Measurements from ENCODE around the gene FTHL17.

The FTHL17 gene

GRCh38 chrX:31092970-31093638 lies 21.3 kb upstream of the FTHL17 start:
- H3K27ac ChIP-seq, result no peak overlapping the region
- TF ChIP-seq FOXP2 (optimal IDR thresholded peaks at IDR 0.05; ENCODE audit: control extremely low read depth, extremely low read length, insufficient read depth) (no peak), POLR2AphosphoS5 (IDR thresholded peaks at IDR 0.05; ENCODE audit: borderline replicate concordance, low read depth, low read length) (no peak), EZH2 (IDR thresholded peaks at IDR 0.05) (no peak)
- H3K9me3 ChIP-seq (ENCODE audit: low read depth, low read length), result no peaks in the 10 kb centered on the region
- H3K9ac ChIP-seq (ENCODE audit: insufficient read length), result no peak overlapping the region
- no peaks in the 10 kb centered on the region for H3K36me3 ChIP-seq (ENCODE audit: insufficient read depth, low read length)
- no peak for DNase-seq (ENCODE audit: low read depth, low spot score)
- no peak overlapping the region for H3K4me3 ChIP-seq

- Histone ChIP-seq H3K36me3 (ENCODE audit: insufficient read depth, low read length) (no peaks in the 10 kb centered on the region), H3K27ac (no peak overlapping the region), H3K4me3 (no peak overlapping the region), H3K9me3 (ENCODE audit: low read depth, low read length) (no peaks in the 10 kb centered on the region), H3K9ac (ENCODE audit: insufficient read length) (no peak overlapping the region)
- no peak for DNase-seq (ENCODE audit: low read depth, low spot score)
- TF ChIP-seq POLR2AphosphoS5 (IDR thresholded peaks at IDR 0.05; ENCODE audit: borderline replicate concordance, low read depth, low read length) (no peak), FOXP2 (optimal IDR thresholded peaks at IDR 0.05; ENCODE audit: control extremely low read depth, extremely low read length, insufficient read depth) (no peak), EZH2 (IDR thresholded peaks at IDR 0.05) (no peak)
These were observed 20.6 kb upstream of the FTHL17 start for GRCh38 chrX:31092476-31092875.

- TF ChIP-seq EZH2 (IDR thresholded peaks at IDR 0.05) (no peak), POLR2AphosphoS5 (IDR thresholded peaks at IDR 0.05; ENCODE audit: borderline replicate concordance, low read depth, low read length) (no peak), FOXP2 (optimal IDR thresholded peaks at IDR 0.05; ENCODE audit: control extremely low read depth, extremely low read length, insufficient read depth) (no peak)
- Histone ChIP-seq H3K4me3 (no peak overlapping the region), H3K9ac (ENCODE audit: insufficient read length) (no peak overlapping the region), H3K9me3 (ENCODE audit: low read depth, low read length) (no peaks in the 10 kb centered on the region), H3K27ac (no peak overlapping the region), H3K36me3 (ENCODE audit: insufficient read depth, low read length) (no peaks in the 10 kb centered on the region)
- no peak for DNase-seq (ENCODE audit: low read depth, low spot score)
These were observed 20.0 kb upstream of the FTHL17 start for GRCh38 chrX:31091819-31092218.

GRCh38 chrX:31074522-31074921 lies 2.7 kb upstream of the FTHL17 start:
- Histone ChIP-seq H3K36me3 (ENCODE audit: insufficient read depth, low read length) (no peaks in the 10 kb centered on the region), H3K4me3 (no peak overlapping the region), H3K27ac (no peak overlapping the region), H3K9ac (ENCODE audit: insufficient read length) (no peak overlapping the region), H3K9me3 (ENCODE audit: low read depth, low read length) (no peaks in the 10 kb centered on the region)
- DNase-seq (ENCODE audit: low read depth, low spot score), result no peak
- TF ChIP-seq POLR2AphosphoS5 (IDR thresholded peaks at IDR 0.05; ENCODE audit: borderline replicate concordance, low read depth, low read length) (no peak), FOXP2 (optimal IDR thresholded peaks at IDR 0.05; ENCODE audit: control extremely low read depth, extremely low read length, insufficient read depth) (no peak), EZH2 (IDR thresholded peaks at IDR 0.05) (no peak)

GRCh38 chrX:31071262-31071661 lies 579 bp downstream of the FTHL17 start:
- TF ChIP-seq POLR2AphosphoS5 (IDR thresholded peaks at IDR 0.05; ENCODE audit: borderline replicate concordance, low read depth, low read length), result no peak
- no peak for TF ChIP-seq FOXP2 (optimal IDR thresholded peaks at IDR 0.05; ENCODE audit: control extremely low read depth, extremely low read length, insufficient read depth)
- TF ChIP-seq EZH2 (IDR thresholded peaks at IDR 0.05), result no peak
- Histone ChIP-seq H3K36me3 (ENCODE audit: insufficient read depth, low read length) (no peaks in the 10 kb centered on the region), H3K9ac (ENCODE audit: insufficient read length) (no peak overlapping the region), H3K4me3 (no peak overlapping the region), H3K27ac (no peak overlapping the region), H3K9me3 (ENCODE audit: low read depth, low read length) (no peaks in the 10 kb centered on the region)
- no peak for DNase-seq (ENCODE audit: low read depth, low spot score)

GRCh38 chrX:31070057-31070468 lies 1.8 kb downstream of the FTHL17 start:
- Histone ChIP-seq H3K4me3 (no peak overlapping the region), H3K9me3 (ENCODE audit: low read depth, low read length) (no peaks in the 10 kb centered on the region), H3K36me3 (ENCODE audit: insufficient read depth, low read length) (no peaks in the 10 kb centered on the region), H3K9ac (ENCODE audit: insufficient read length) (no peak overlapping the region), H3K27ac (no peak overlapping the region)
- no peak for TF ChIP-seq EZH2 (IDR thresholded peaks at IDR 0.05)
- TF ChIP-seq FOXP2 (optimal IDR thresholded peaks at IDR 0.05; ENCODE audit: control extremely low read depth, extremely low read length, insufficient read depth), result no peak
- TF ChIP-seq POLR2AphosphoS5 (IDR thresholded peaks at IDR 0.05; ENCODE audit: borderline replicate concordance, low read depth, low read length), result no peak
- no peak for DNase-seq (ENCODE audit: low read depth, low spot score)

GRCh38 chrX:31063114-31063513 lies 8.7 kb downstream of the FTHL17 start:
- H3K27ac ChIP-seq, result no peak overlapping the region
- H3K9ac ChIP-seq (ENCODE audit: insufficient read length), result no peak overlapping the region
- H3K4me3 ChIP-seq, result no peak overlapping the region
- DNase-seq (ENCODE audit: low read depth, low spot score), result no peak
- no peaks in the 10 kb centered on the region for H3K9me3 ChIP-seq (ENCODE audit: low read depth, low read length)
- H3K36me3 ChIP-seq (ENCODE audit: insufficient read depth, low read length), result no peaks in the 10 kb centered on the region
- TF ChIP-seq FOXP2 (optimal IDR thresholded peaks at IDR 0.05; ENCODE audit: control extremely low read depth, extremely low read length, insufficient read depth) (no peak), POLR2AphosphoS5 (IDR thresholded peaks at IDR 0.05; ENCODE audit: borderline replicate concordance, low read depth, low read length) (no peak), EZH2 (IDR thresholded peaks at IDR 0.05) (no peak)

- Histone ChIP-seq H3K9ac (ENCODE audit: insufficient read length) (no peak overlapping the region), H3K4me3 (no peak overlapping the region), H3K27ac (no peak overlapping the region), H3K36me3 (ENCODE audit: insufficient read depth, low read length) (no peaks in the 10 kb centered on the region), H3K9me3 (ENCODE audit: low read depth, low read length) (no peaks in the 10 kb centered on the region)
- no peak for DNase-seq (ENCODE audit: low read depth, low spot score)
- TF ChIP-seq EZH2 (IDR thresholded peaks at IDR 0.05) (no peak), POLR2AphosphoS5 (IDR thresholded peaks at IDR 0.05; ENCODE audit: borderline replicate concordance, low read depth, low read length) (no peak), FOXP2 (optimal IDR thresholded peaks at IDR 0.05; ENCODE audit: control extremely low read depth, extremely low read length, insufficient read depth) (no peak)
These were observed 10.8 kb downstream of the FTHL17 start for GRCh38 chrX:31061091-31061490.

- Histone ChIP-seq H3K4me3 (no peak overlapping the region), H3K27ac (no peak overlapping the region), H3K9ac (ENCODE audit: insufficient read length) (no peak overlapping the region), H3K9me3 (ENCODE audit: low read depth, low read length) (no peaks in the 10 kb centered on the region), H3K36me3 (ENCODE audit: insufficient read depth, low read length) (no peaks in the 10 kb centered on the region)
- no peak for DNase-seq (ENCODE audit: low read depth, low spot score)
- TF ChIP-seq FOXP2 (optimal IDR thresholded peaks at IDR 0.05; ENCODE audit: control extremely low read depth, extremely low read length, insufficient read depth) (no peak), EZH2 (IDR thresholded peaks at IDR 0.05) (no peak), POLR2AphosphoS5 (IDR thresholded peaks at IDR 0.05; ENCODE audit: borderline replicate concordance, low read depth, low read length) (no peak)
These were observed 11.8 kb downstream of the FTHL17 start for GRCh38 chrX:31060016-31060415.

Measured in SK-N-MC (cell line).